HG02943 (cell line): ENCODE measurements around the gene CDC42BPB.
"Not testable (repeated sequence)": the region's sequence is repeated elsewhere in the genome, so short reads cannot be mapped to it uniquely, and the experiment has no call there.

ENCODE experiments used
- ATAC-seq: cut with Tn5 transposase; IDR thresholded peaks from one replicate; pipeline ENCODE4 v1.9.1; 2021; ENCODE audit warnings: mild to moderate bottlenecking, low read depth, moderate library complexity; ENCODE audit not compliant: unreplicated experiment

Gene CDC42BPB

GRCh38 chr14:103055695-103056094, 1.7 kb downstream of the CDC42BPB start:
- ATAC-seq: no peak

GRCh38 chr14:103052407-103052806, 4.9 kb downstream of the CDC42BPB start:
- no peak for ATAC-seq

GRCh38 chr14:103050935-103051334, 6.4 kb downstream of the CDC42BPB start:
- ATAC-seq: no peak

GRCh38 chr14:103047453-103047852, 9.9 kb downstream of the CDC42BPB start:
- not testable (repeated sequence) for ATAC-seq

- ATAC-seq: no peak
Observed at GRCh38 chr14:103045371-103045869, 11.9 kb downstream of the CDC42BPB start.

GRCh38 chr14:103043257-103044015, 13.9 kb downstream of the CDC42BPB start:
- no peak for ATAC-seq

- no peak for ATAC-seq
Observed at GRCh38 chr14:103041464-103041863, 15.9 kb downstream of the CDC42BPB start.

GRCh38 chr14:103033681-103034096, 23.7 kb downstream of the CDC42BPB start:
- no peak for ATAC-seq

GRCh38 chr14:103031956-103032355, 25.4 kb downstream of the CDC42BPB start:
- no peak for ATAC-seq

GRCh38 chr14:103031566-103031911, 25.8 kb downstream of the CDC42BPB start:
- no peak for ATAC-seq

GRCh38 chr14:103030741-103031565, 26.4 kb downstream of the CDC42BPB start:
- ATAC-seq: no peak

GRCh38 chr14:103029936-103030335, 27.4 kb downstream of the CDC42BPB start:
- ATAC-seq: no peak

- no peak for ATAC-seq
Observed at GRCh38 chr14:103028772-103029171, 28.6 kb downstream of the CDC42BPB start.

GRCh38 chr14:103028161-103028767, 29.1 kb downstream of the CDC42BPB start:
- ATAC-seq: no peak

GRCh38 chr14:103027451-103027850, 29.9 kb downstream of the CDC42BPB start:
- ATAC-seq: no peak

- ATAC-seq: no peak
Observed at GRCh38 chr14:103026988-103027387, 30.4 kb downstream of the CDC42BPB start.

- ATAC-seq: not testable (repeated sequence)
Observed at GRCh38 chr14:103026196-103026595, 31.2 kb downstream of the CDC42BPB start.

- ATAC-seq: no peak
Observed at GRCh38 chr14:103023881-103024473, 33.4 kb downstream of the CDC42BPB start.

- no peak for ATAC-seq
Observed at GRCh38 chr14:103022685-103023044, 34.7 kb downstream of the CDC42BPB start.

GRCh38 chr14:103022002-103022684, 35.2 kb downstream of the CDC42BPB start:
- no peak for ATAC-seq
